ACHN (cell line): ENCODE data around the gene ERCC4.
A peak's percentile ranks its signal among the peaks of the same experiment; 100 is the strongest.

ENCODE experiments used
- DNase-seq: peaks from one replicate; pipeline ENCODE4 v3.0.0-alpha.2; 2015
- in situ Hi-C: cut with HindIII; loops from 2 replicates; pipeline ENCODE4 v1.10.0; 2017; ENCODE audit warnings: low sequenced_read_pairs, low pct_ligation_motif_present, low pct_unique_long_range_greater_than_20kb

Gene ERCC4

GRCh38 chr16:13938480-13938879 lies 18.5 kb downstream of the ERCC4 start:
- in situ Hi-C loops, result no loop called here
- no peak for DNase-seq

GRCh38 chr16:13939821-13940220 lies 19.9 kb downstream of the ERCC4 start:
- no peak for DNase-seq
- in situ Hi-C loops, result no loop called here

- no peak for DNase-seq
- in situ Hi-C loops, result no loop called here
These were observed 20.5 kb downstream of the ERCC4 start for GRCh38 chr16:13940397-13940933.

DNA sequence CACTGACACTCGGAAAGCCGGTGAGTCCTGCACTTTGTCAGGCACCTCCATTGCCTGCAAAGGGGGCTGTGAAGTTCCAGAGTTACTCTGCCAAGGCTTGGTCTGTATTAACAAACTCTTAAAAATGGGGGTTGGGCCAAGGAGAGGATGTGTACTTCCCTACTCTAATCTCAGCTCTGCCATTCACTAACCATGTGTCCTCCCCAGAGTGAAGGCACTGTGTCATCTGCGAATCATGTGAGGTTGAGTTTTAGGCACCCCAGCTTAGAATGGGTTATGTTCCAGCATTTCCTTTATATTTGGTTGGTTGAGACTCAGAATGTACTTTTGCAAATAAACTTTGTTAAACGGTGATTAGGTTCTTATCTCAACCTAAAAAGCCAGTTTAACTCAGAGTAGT lies 24.9 kb downstream of the ERCC4 start:
- no peak for DNase-seq
- in situ Hi-C loops, result no loop called here

DNA sequence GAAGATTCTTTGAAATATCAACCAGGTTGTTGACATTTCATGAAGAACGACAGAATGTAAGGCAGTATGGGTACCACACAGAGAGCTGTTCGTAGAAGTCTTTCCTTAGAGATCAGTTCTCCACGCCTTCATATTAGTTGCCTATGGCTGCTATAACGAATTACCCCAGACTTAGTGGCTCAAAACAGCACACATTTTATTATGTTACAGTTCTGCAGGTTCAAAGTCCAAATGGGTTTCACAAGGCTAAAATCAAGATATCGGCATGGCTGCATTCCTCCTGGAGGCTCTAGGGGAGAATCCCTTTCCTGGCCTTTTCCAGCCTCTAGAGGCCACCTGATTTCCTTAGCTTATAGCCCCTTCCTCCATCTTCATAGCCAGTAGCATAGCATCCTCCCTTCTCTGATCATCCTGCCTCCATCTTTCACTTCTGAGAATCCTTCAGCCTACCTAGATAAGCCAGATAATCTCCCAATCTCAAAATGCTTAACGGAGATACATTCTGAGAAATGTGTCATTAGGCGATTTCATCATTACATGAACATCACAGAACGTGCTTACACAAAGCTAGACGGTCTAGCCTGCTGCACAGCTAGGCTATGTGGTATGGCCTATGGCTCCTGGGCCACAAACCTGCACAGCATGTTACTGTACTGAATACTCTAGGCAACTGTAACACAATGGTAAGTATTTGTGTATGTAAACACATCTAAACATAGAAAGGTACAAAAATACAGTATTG lies 26.0 kb downstream of the ERCC4 start:
- DNase-seq, result no peak
- in situ Hi-C loops, result no loop called here

- in situ Hi-C loops, result no loop called here
- DNase-seq, result no peak
These were observed 28.1 kb downstream of the ERCC4 start for GRCh38 chr16:13948086-13948485.

- DNase-seq, result no peak
- in situ Hi-C loops, result no loop called here
These were observed 31.0 kb downstream of the ERCC4 start for GRCh38 chr16:13950821-13951547.

DNA sequence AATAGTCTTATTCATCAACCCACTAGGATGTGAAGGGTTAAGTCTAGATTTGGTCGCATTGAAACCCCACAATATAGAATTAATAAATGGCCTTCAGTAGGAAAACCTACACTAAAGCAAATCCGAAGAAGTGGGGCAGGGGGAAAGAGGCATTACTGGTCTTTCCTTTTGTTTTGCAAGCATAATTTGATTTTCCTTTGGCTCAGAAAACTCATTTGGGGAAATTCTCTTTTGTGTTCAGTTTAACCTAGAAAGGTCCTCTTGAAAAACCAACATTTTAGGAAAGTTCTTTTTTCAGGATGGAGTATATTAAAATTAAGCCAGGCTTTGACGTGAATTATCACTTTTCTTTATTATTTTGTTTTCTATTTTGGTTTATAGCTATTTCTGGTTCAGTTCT lies 31.7 kb downstream of the ERCC4 start:
- no peak for DNase-seq
- in situ Hi-C loops, result no loop called here

- in situ Hi-C loops, result no loop called here
- no peak for DNase-seq
These were observed 33.5 kb downstream of the ERCC4 start for GRCh38 chr16:13953501-13953900.

GRCh38 chr16:13956635-13957196 lies 36.8 kb downstream of the ERCC4 start:
- no peak for DNase-seq
- in situ Hi-C loops, result no loop called here

- DNase-seq, result peak; percentile 91
- in situ Hi-C loops, result no loop called here
These were observed 37.5 kb downstream of the ERCC4 start for GRCh38 chr16:13957197-13958078.

GRCh38 chr16:13958474-13958873 lies 38.5 kb downstream of the ERCC4 start:
- DNase-seq, result no peak
- in situ Hi-C loops, result no loop called here

- in situ Hi-C loops, result no loop called here
- no peak for DNase-seq
These were observed 39.7 kb downstream of the ERCC4 start for GRCh38 chr16:13959626-13960025.

DNA sequence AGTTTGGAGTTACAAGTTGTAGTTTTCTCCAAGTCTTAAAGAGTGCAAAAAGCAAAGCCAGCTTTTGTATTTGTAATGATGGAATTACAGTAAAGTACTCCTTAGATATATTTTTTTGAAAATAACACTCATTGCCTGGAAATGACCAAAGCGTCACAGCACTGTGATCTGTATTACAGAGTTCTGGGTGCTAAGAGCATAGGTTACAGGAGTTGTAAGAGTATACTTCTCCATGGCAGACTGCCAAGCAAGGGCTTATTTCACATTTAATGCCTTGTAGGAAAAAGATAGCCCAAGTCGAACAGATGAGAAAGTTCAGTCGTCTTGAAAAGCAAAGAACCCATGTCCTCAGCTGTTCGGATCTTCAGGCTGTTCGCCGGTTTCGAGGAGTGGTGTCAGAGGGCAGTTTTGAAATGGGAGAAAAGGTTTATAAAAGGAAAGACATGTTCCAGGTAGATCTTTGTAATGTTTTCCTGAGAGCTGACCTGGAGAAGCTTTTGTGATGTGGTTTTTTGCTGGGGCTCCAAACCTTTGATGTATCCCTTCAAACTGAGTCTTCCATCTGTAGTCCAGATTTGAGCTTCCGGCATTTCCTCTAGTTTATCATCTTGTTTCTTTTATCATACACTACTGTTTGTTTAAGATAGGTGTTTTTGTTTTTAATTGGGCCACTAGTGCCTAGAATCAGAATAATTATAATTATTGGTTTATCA lies 41.3 kb downstream of the ERCC4 start:
- DNase-seq, result no peak
- in situ Hi-C loops, result no loop called here

DNA sequence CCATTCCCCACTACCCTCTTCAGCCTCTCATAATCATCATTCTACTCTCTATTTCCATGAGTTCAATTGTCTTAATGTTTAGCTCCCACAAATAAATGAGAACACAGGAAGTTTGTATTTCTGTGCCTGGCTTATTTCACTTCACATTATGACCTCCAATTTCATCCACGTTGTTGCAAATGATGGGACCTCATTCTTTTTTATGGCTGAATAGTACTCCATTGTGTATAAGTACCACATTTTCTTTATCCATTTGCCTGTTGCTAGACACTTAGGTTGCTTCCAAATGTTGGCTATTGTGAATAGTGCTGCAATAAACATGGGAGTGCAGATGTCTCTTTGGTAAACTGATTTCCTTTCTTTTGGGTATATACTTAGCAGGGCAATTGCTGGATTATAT lies 42.3 kb downstream of the ERCC4 start:
- no peak for DNase-seq
- in situ Hi-C loops, result no loop called here

DNA sequence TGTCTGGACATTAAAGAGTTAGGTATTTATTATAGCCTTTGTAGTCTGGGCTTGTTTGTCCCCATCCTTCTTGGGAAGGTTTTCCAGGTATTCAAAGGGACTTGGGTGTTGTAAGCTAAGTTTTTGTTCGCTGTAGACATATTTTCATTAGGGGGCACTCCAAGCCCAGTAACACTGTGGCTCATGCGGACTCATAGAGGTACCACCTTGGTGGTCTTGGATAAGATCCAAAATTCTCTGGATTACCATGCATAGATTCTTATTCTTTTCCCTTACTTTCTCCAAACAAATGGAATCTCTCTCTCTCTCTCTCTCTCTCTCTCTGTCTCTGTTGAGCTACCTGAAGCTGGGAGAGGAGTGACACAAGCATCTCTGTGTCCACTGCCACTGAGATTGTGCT lies 48.9 kb downstream of the ERCC4 start:
- DNase-seq, result no peak
- in situ Hi-C loops, result no loop called here

DNA sequence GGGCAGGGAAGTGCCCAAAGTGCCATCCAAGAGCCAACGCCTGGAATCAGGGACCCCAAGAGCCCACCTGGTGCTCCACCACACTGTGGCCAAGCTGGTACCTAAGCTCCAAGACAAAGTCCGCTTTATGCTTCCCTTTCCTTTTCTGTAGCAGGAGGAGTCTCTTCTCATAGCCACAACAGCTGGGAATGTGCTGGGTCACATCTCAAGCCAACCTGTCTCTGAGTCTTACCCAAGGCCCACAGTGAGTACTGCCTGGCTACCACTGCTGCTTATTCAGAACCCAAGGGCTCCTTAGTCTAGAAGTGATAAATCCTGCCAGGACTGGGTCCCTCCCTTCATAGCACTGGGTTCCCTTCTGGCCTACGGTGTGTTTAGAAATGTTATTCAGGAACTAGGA lies 49.8 kb downstream of the ERCC4 start:
- in situ Hi-C loops, result no loop called here

GRCh38 chr16:13970708-13971422 lies 50.9 kb downstream of the ERCC4 start:
- DNase-seq, result no peak
- in situ Hi-C loops, result no loop called here

More for the DNA sequence above, 49.8 kb downstream of the ERCC4 start:
- DNase-seq, result no peak
